CD4-positive, CD25-positive, alpha-beta regulatory T cell (primary cell): ENCODE measurements around the gene PGAP3. TPM values are rescaled to one million over a fixed set of nuclear protein-coding genes. Genes with fewer than 3 reads are reported as not detected.
"Not testable (repeated sequence)": the region's sequence is repeated elsewhere in the genome, so short reads cannot be mapped to it uniquely, and the experiment has no call there.

Experiments used
- ATAC-seq, 2 donors: fragments of 150-1000 bp; cut with Tn5 transposase; one replicate each; pipeline ENCODE4 v1.10.0; 2021; ENCODE audit warnings: low read depth in 2 of 2, moderate number of reproducible peaks in 2 of 2, moderate library complexity in 1 of 2
- DNase-seq, 3 donors: peaks; one replicate each; pipeline versions ENCODE4 v3.0.0 to v3.0.0-alpha.2; 2012 to 2022; ENCODE audit warnings: mixed read lengths in 1 of 3
- H3K27ac ChIP-seq: one replicate; pipeline ENCODE4 v1.7.0; 2013; ENCODE audit warnings: mild to moderate bottlenecking, low read length; ENCODE audit not compliant: insufficient read depth, poor library complexity, severe bottlenecking
- H3K27me3 ChIP-seq: one replicate; pipeline ENCODE4 v1.7.0; 2013; ENCODE audit warnings: low read length; ENCODE audit not compliant: control insufficient read depth, insufficient read depth
- H3K36me3 ChIP-seq: one replicate; pipeline ENCODE4 v1.7.0; 2013; ENCODE audit warnings: mild to moderate bottlenecking, low read length, moderate library complexity; ENCODE audit not compliant: control insufficient read depth, insufficient read depth
- H3K4me1 ChIP-seq: 2 replicates; pipeline ENCODE4 v1.7.0; 2013; ENCODE audit warnings: mild to moderate bottlenecking, low read length; ENCODE audit not compliant: insufficient read depth, control insufficient read depth, poor library complexity, severe bottlenecking
- H3K4me3 ChIP-seq: one replicate; pipeline ENCODE4 v1.7.0; 2013; ENCODE audit warnings: low read depth, mild to moderate bottlenecking, low read length, moderate library complexity
- H3K9me3 ChIP-seq, 2 experiments: 1 replicate in 1 of 2; 2 replicates in 1 of 2; pipeline ENCODE4 v1.7.0; 2013; ENCODE audit warnings: low read length in 2 of 2, mild to moderate bottlenecking in 1 of 2, moderate library complexity in 1 of 2; ENCODE audit not compliant: control insufficient read depth in 2 of 2
- H3K27ac Mint-ChIP-seq, 3 donors: one replicate each; pipeline ENCODE4 v1.8.0; 2020 to 2022; ENCODE audit warnings: mild to moderate bottlenecking in 3 of 3, mixed read lengths in 3 of 3, moderate library complexity in 2 of 3
- H3K27me3 Mint-ChIP-seq: one replicate; pipeline ENCODE4 v1.8.0; 2022; ENCODE audit warnings: mild to moderate bottlenecking, mixed read lengths
- H3K36me3 Mint-ChIP-seq: one replicate; pipeline ENCODE4 v1.8.0; 2020; ENCODE audit warnings: mixed read lengths
- H3K4me1 Mint-ChIP-seq, 4 donors: one replicate each; pipeline ENCODE4 v1.8.0; 2020 to 2022; ENCODE audit warnings: mixed read lengths in 4 of 4, mild to moderate bottlenecking in 1 of 4
- H3K4me3 Mint-ChIP-seq, 4 donors: one replicate each; pipeline ENCODE4 v1.8.0; 2020 to 2022; ENCODE audit warnings: mild to moderate bottlenecking in 4 of 4, mixed read lengths in 4 of 4, moderate library complexity in 3 of 4
- H3K9me3 Mint-ChIP-seq, 7 donors: one replicate each; pipeline ENCODE4 v1.8.0; 2020 to 2022; ENCODE audit warnings: mixed read lengths in 7 of 7, mild to moderate bottlenecking in 3 of 7, moderate library complexity in 2 of 7
- polyA plus RNA-seq, 4 donors: library from polyadenylated mRNA; unstranded; fragments of 300-500 nt; fragmentation: Illumina TruSeq; gene quantifications; one replicate each; pipeline ENCODE4 v1.2.3, GENCODE V29; 2021
- total RNA-seq: library from RNA; stranded (reverse); gene quantifications from one replicate; pipeline ENCODE4 v1.2.3, GENCODE V29; 2022

The PGAP3 gene
- total and polyA plus RNA-seq, 5 donors from 2014 or later = 15.2 to 28.0 (median 19.7) TPM

DNA sequence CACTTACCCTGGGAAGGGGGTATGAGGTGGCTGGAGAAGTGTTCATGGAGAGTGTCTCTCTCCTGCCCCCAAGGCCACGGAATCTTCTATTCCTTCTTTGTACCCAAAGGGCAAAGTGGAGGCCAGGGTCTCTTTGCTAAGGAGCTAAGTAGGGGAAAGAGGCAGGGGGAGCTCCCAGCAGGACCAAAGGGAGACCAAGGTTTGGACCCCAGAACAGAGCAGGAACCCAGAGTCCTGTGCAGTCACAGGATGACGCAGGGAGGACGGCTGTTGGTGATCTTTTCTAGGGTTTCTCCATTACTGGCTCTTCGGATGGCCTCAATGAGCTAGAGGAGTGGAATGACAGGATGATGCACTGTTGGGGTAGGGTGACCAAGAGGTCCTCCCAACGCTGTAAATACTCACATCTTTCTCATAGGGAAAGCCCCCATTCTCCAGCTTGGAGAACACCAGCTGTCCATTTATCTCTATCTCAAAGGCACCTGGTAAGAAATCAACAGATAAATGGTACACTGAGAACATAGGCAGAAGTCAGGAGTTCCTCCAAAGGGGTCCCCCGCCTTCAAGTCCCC lies 41.5 kb upstream of the PGAP3 start:
- ATAC-seq = no peak
- no peaks in the 10 kb centered on the region for H3K27me3 Mint-ChIP-seq
- DNase-seq = no peak
- no peaks in the 10 kb centered on the region for H3K9me3 ChIP-seq
- no peak overlapping the region for H3K27ac ChIP-seq
- H3K9me3 Mint-ChIP-seq = peaks cover 0 to 2% (median 0%) of the 10 kb centered on the region in 7 donors
- H3K4me3 Mint-ChIP-seq = peak overlapping the region; percentile 91 to 97 (median 92)
- peak overlapping the region; percentile 77 to 95 (median 94) for H3K27ac Mint-ChIP-seq
- peaks cover 12% of the 10 kb centered on the region for H3K4me1 ChIP-seq
- H3K4me1 Mint-ChIP-seq = peaks cover 0 to 19% (median 12%) of the 10 kb centered on the region in 4 donors
- peak overlapping the region; percentile 80 for H3K4me3 ChIP-seq
- peaks cover 13% of the 10 kb centered on the region for H3K36me3 ChIP-seq
- peaks cover 14% of the 10 kb centered on the region for H3K36me3 Mint-ChIP-seq
- no peaks in the 10 kb centered on the region for H3K27me3 ChIP-seq

DNA sequence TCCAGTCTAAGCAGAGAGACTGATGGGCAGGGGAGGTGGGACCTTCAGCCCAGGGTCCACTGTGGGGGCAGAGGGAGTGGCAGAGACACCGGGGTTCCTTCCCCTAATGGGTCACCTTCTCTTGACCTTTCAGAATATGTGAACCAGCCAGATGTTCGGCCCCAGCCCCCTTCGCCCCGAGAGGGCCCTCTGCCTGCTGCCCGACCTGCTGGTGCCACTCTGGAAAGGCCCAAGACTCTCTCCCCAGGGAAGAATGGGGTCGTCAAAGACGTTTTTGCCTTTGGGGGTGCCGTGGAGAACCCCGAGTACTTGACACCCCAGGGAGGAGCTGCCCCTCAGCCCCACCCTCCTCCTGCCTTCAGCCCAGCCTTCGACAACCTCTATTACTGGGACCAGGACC lies 39.7 kb upstream of the PGAP3 start:
- DNase-seq = no peak
- Mint-ChIP-seq H3K27ac (no peak overlapping the region), H3K9me3 (peaks cover 0 to 2% (median 0%) of the 10 kb centered on the region in 7 donors), H3K4me1 (peaks cover 0 to 19% (median 14%) of the 10 kb centered on the region in 4 donors), H3K4me3 (peak overlapping the region in 3 of 4 donors; percentile 27 to 91 (median 31)), H3K36me3 (peaks cover 14% of the 10 kb centered on the region), H3K27me3 (no peaks in the 10 kb centered on the region)
- no peaks in the 10 kb centered on the region for H3K9me3 ChIP-seq
- no peak overlapping the region for H3K27ac ChIP-seq
- no peak for ATAC-seq
- H3K4me3 ChIP-seq = no peak overlapping the region
- peaks cover 12% of the 10 kb centered on the region for H3K4me1 ChIP-seq
- H3K36me3 ChIP-seq = peaks cover 13% of the 10 kb centered on the region
- H3K27me3 ChIP-seq = no peaks in the 10 kb centered on the region

DNA sequence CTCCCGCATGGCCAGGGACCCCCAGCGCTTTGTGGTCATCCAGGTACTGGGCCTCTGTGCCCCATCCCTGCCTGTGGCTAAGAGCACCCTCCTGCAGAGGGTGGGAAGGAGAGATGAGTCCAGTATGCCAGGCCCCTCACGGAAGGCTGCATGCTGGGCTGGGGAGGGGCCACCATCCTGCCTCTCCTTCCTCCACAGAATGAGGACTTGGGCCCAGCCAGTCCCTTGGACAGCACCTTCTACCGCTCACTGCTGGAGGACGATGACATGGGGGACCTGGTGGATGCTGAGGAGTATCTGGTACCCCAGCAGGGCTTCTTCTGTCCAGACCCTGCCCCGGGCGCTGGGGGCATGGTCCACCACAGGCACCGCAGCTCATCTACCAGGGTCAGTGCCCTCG lies 38.8 kb upstream of the PGAP3 start:
- DNase-seq = no peak
- Mint-ChIP-seq H3K4me3 (peak overlapping the region in 1 of 4 donors; percentile 25), H3K9me3 (peaks cover 0 to 2% (median 0%) of the 10 kb centered on the region in 7 donors), H3K27ac (no peak overlapping the region), H3K27me3 (no peaks in the 10 kb centered on the region), H3K4me1 (peaks cover 0 to 19% (median 14%) of the 10 kb centered on the region in 4 donors), H3K36me3 (peaks cover 14% of the 10 kb centered on the region)
- Histone ChIP-seq H3K27ac (no peak overlapping the region), H3K4me3 (no peak overlapping the region), H3K9me3 (no peaks in the 10 kb centered on the region), H3K4me1 (peaks cover 12% of the 10 kb centered on the region), H3K36me3 (peaks cover 13% of the 10 kb centered on the region), H3K27me3 (no peaks in the 10 kb centered on the region)
- ATAC-seq = no peak

DNA sequence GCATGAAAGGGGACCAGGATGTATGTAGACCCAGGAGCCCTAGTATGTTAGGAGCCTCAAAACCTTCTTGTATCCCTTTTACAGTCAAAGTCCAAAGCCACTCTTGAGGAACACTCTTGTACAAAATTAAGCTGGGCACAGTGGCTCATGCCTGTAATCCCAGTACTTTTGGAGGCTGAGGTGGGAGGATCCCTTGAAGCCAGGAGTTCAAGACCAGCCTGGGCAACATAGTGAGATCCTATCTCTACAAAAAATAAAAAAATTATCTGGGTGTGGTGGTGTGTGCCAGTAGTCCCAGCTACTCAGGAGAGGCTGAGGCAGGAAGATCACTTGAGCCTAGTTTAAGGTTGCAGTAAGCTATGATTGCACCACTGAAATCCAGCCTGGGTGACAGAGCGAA lies 38.1 kb upstream of the PGAP3 start:
- not testable (repeated sequence) for H3K27me3 Mint-ChIP-seq, H3K4me3 ChIP-seq, H3K27ac Mint-ChIP-seq, H3K27me3 ChIP-seq, H3K9me3 ChIP-seq, DNase-seq, H3K9me3 Mint-ChIP-seq, H3K27ac ChIP-seq, ATAC-seq
- H3K4me1 ChIP-seq = peaks cover 12% of the 10 kb centered on the region
- peaks cover 14% of the 10 kb centered on the region for H3K36me3 Mint-ChIP-seq
- peak overlapping the region in 2 of 4 donors; percentile 7 to 56 for H3K4me3 Mint-ChIP-seq
- peaks cover 13% of the 10 kb centered on the region for H3K36me3 ChIP-seq
- H3K4me1 Mint-ChIP-seq = peaks cover 0 to 19% (median 13%) of the 10 kb centered on the region in 4 donors

DNA sequence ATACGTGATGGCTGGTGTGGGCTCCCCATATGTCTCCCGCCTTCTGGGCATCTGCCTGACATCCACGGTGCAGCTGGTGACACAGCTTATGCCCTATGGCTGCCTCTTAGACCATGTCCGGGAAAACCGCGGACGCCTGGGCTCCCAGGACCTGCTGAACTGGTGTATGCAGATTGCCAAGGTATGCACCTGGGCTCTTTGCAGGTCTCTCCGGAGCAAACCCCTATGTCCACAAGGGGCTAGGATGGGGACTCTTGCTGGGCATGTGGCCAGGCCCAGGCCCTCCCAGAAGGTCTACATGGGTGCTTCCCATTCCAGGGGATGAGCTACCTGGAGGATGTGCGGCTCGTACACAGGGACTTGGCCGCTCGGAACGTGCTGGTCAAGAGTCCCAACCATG lies 36.9 kb upstream of the PGAP3 start:
- H3K36me3 ChIP-seq = peaks cover 13% of the 10 kb centered on the region
- Mint-ChIP-seq H3K27me3 (no peaks in the 10 kb centered on the region), H3K4me3 (no peak overlapping the region), H3K4me1 (peaks cover 0 to 16% (median 11%) of the 10 kb centered on the region in 4 donors), H3K27ac (no peak overlapping the region), H3K9me3 (peaks cover 0 to 2% (median 0%) of the 10 kb centered on the region in 7 donors), H3K36me3 (peaks cover 14% of the 10 kb centered on the region)
- ATAC-seq = no peak
- no peak overlapping the region for H3K27ac ChIP-seq
- peaks cover 7% of the 10 kb centered on the region for H3K4me1 ChIP-seq
- H3K9me3 ChIP-seq = no peaks in the 10 kb centered on the region
- no peaks in the 10 kb centered on the region for H3K27me3 ChIP-seq
- no peak overlapping the region for H3K4me3 ChIP-seq
- DNase-seq = no peak

DNA sequence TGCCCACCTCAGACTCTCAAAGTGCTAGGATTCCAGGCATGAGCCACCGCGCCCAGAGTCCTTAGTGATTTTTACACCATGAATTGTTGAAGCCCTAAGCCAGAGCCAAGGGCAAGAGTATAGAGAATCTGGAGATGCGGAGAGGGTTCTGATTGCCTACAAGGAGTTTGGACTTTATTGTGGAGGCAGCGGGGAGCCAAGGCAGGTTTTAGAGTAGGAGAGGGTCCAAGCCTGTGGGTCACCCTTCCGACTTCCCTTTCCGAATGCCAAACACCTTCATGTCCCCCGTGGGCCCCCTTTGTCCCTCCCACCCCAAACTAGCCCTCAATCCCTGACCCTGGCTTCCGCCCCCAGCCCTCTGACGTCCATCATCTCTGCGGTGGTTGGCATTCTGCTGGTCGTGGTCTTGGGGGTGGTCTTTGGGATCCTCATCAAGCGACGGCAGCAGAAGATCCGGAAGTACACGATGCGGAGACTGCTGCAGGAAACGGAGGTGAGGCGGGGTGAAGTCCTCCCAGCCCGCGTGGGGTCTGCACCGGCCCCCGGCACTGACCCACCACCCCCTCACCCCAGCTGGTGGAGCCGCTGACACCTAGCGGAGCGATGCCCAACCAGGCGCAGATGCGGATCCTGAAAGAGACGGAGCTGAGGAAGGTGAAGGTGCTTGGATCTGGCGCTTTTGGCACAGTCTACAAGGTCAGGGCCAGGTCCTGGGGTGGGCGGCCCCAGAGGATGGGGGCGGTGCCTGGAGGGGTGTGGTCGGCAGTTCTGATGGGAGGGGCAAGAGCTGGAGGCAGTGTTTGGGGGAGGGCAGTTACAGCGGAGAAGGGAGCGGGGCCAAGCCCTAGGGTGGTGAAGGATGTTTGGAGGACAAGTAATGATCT lies 35.4 kb upstream of the PGAP3 start:
- no peaks in the 10 kb centered on the region for H3K27me3 ChIP-seq
- peaks cover 7% of the 10 kb centered on the region for H3K36me3 ChIP-seq
- Mint-ChIP-seq H3K9me3 (peaks cover 0 to under 1% (median 0%) of the 10 kb centered on the region in 7 donors), H3K36me3 (peaks cover 6% of the 10 kb centered on the region), H3K4me3 (peak overlapping the region in 2 of 4 donors; percentile 60 to 68), H3K27me3 (no peaks in the 10 kb centered on the region), H3K4me1 (peaks cover 0 to 4% (median 2%) of the 10 kb centered on the region in 4 donors), H3K27ac (no peak overlapping the region)
- H3K27ac ChIP-seq = no peak overlapping the region
- no peak for ATAC-seq
- no peak overlapping the region for H3K4me3 ChIP-seq
- no peak for DNase-seq
- H3K4me1 ChIP-seq = no peaks in the 10 kb centered on the region
- no peaks in the 10 kb centered on the region for H3K9me3 ChIP-seq

DNA sequence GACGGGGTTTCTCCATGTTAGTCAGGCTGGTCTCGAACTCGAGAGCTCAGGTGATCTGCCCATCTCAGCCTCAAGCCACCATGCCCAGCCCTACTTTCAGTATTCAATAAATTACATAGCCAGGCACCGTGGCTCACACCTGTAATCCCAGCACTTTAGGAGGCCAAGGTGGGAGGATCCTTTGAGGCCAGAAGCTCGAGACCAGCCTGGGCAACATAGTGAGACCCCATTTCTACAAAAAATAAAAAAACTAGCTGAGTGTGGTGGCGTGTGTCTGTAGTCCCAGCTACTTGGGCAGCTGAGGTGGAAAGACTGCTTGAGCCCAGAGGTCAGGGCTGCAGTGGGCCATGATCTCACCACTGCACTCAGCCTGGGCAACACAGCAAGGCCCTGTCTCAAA lies 34.2 kb upstream of the PGAP3 start:
- H3K27ac ChIP-seq = no peak overlapping the region
- H3K27me3 ChIP-seq = no peaks in the 10 kb centered on the region
- H3K9me3 ChIP-seq = no peaks in the 10 kb centered on the region
- H3K4me3 ChIP-seq = no peak overlapping the region
- ATAC-seq = no peak
- Mint-ChIP-seq H3K36me3 (peaks cover 3% of the 10 kb centered on the region), H3K9me3 (no peaks in the 10 kb centered on the region), H3K4me3 (no peak overlapping the region), H3K4me1 (peaks cover 0 to 4% (median 2%) of the 10 kb centered on the region in 4 donors), H3K27ac (no peak overlapping the region), H3K27me3 (no peaks in the 10 kb centered on the region)
- H3K36me3 ChIP-seq = no peaks in the 10 kb centered on the region
- DNase-seq = no peak
- no peaks in the 10 kb centered on the region for H3K4me1 ChIP-seq
